ENCODE data around the gene TP53TG5.

- TF ChIP-seq POLR2A (IDR thresholded peaks at IDR 0.05), result no peak
- TF ChIP-seq CTCF (IDR thresholded peaks at IDR 0.05), result no peak
These were observed 52.8 kb downstream of the TP53TG5 start for GRCh38 chr20:45325371-45325770.

Data from esophagus squamous epithelium (tissue), 4 donors.